ENCODE measurements around the gene AGPAT3.

DNA sequence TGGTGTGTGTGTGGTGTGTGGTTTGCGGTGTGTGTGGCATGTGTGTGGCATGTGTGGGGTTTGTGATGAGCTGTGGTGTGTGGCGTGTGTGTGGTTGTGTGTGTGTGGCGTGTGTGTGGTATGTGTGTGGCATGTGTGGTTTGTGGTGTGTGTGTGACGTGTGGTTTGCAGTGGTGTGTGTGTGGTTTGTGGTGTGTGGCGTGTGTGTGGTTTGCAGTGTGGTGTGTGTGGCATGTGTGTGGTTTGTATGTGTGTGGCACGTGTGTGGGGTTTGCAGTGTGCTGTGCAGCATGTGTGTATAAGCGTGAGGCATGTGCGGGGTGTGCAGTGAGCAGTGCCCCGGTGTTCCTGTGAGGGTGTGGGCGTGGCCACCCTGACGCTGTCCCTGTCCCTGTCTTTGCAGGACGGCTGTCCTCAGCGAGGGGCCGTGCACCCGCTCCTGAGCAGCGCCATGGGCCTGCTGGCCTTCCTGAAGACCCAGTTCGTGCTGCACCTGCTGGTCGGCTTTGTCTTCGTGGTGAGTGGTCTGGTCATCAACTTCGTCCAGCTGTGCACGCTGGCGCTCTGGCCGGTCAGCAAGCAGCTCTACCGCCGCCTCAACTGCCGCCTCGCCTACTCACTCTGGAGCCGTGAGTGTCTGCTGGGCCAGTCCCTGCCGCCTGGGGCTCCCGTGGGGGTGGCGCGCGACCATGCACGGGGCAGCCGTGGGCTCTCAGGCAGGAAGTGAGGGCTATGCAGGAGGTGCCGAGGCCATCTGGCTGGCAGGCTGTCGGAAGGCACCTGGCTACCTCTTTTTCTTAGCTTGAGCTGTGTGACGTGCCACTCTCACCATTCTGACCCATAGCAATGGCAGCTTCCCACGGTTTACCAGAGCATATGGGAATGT, 94.5 kb downstream of the AGPAT3 start:
- no peak for TF ChIP-seq POLR2A (IDR thresholded peaks at IDR 0.05)
- TF ChIP-seq, protein P1, sequence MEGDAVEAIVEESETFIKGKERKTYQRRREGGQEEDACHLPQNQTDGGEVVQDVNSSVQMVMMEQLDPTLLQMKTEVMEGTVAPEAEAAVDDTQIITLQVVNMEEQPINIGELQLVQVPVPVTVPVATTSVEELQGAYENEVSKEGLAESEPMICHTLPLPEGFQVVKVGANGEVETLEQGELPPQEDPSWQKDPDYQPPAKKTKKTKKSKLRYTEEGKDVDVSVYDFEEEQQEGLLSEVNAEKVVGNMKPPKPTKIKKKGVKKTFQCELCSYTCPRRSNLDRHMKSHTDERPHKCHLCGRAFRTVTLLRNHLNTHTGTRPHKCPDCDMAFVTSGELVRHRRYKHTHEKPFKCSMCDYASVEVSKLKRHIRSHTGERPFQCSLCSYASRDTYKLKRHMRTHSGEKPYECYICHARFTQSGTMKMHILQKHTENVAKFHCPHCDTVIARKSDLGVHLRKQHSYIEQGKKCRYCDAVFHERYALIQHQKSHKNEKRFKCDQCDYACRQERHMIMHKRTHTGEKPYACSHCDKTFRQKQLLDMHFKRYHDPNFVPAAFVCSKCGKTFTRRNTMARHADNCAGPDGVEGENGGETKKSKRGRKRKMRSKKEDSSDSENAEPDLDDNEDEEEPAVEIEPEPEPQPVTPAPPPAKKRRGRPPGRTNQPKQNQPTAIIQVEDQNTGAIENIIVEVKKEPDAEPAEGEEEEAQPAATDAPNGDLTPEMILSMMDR (IDR thresholded peaks at IDR 0.05): no peak
